Thyroid gland (tissue), 4 donors: ENCODE measurements around the gene CKAP5.

Experiments
- CTCF ChIP-seq, 6 experiments: fragments of 200-600 bp in 3 of 6; fragments of 450-650 bp in 3 of 6; sonication (generic) in 3 of 6; IDR thresholded peaks; one replicate each; pipeline ENCODE4 v1.5.1; 2016 to 2019; ENCODE audit warnings: antibody characterized with exemption in 6 of 6, mild to moderate bottlenecking in 2 of 6, inconsistent platforms in 1 of 6, moderate library complexity in 1 of 6
- POLR2A ChIP-seq, 2 donors: fragments of 450-650 bp; IDR thresholded peaks; one replicate each; pipeline ENCODE4 v1.6.1; 2017; ENCODE audit warnings: antibody characterized with exemption in 2 of 2, mild to moderate bottlenecking in 2 of 2, moderate library complexity in 1 of 2

GRCh38 chr11:46719543-46720218, 126.4 kb downstream of the CKAP5 start:
- TF ChIP-seq POLR2A (IDR thresholded peaks at IDR 0.05), result no peak
- TF ChIP-seq CTCF (IDR thresholded peaks at IDR 0.05), result no peak
